Measurements from ENCODE around the gene MEX3A.

The MEX3A gene

DNA sequence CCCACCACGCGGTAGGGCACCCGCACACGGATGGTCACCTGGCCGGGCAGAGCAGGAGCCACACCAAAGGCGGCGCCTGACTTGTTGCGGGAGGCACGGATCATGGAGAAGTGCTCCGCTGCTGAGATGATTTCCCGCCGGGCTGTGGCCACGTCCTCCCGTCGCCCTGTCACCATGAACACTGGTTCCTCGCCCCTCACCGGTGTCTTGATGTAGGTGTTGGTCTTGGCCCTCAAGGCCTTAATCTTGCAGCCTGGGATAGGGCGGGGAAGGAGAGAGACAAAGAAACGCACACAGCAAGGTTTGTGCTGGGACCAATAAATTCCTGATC is 4.9 kb downstream of the MEX3A start:
- Histone ChIP-seq H3K4me3 (ENCODE audit: low read length, poor library complexity, severe bottlenecking) (no peak overlapping the region), H3K9me2 (replicated peaks; ENCODE audit: low read depth, low read length) (no peaks in the 10 kb centered on the region), H3K4me1 (ENCODE audit: insufficient read depth, low read length, poor library complexity, severe bottlenecking) (peaks cover 38% of the 10 kb centered on the region), H3F3A (ENCODE audit: low read depth) (peaks cover 3% of the 10 kb centered on the region), H3K9me3 (ENCODE audit: insufficient read depth, low read depth, low read length) (no peaks in the 10 kb centered on the region), H3K9ac (ENCODE audit: low read depth, low read length, poor library complexity, severe bottlenecking) (no peak overlapping the region), H3K79me2 (ENCODE audit: insufficient read depth, low read length) (peaks cover 58% of the 10 kb centered on the region), H4K20me1 (ENCODE audit: insufficient read depth, low read length, poor library complexity, severe bottlenecking) (peaks cover 48% of the 10 kb centered on the region), H3K36me3 (ENCODE audit: insufficient read depth, low read length) (peaks cover 18% of the 10 kb centered on the region; the same call in 1 of the 2 replicates), H3K4me2 (ENCODE audit: low read depth, low read length, poor library complexity, severe bottlenecking) (peak overlapping the region; percentile 99), H3K27me3 (ENCODE audit: insufficient read depth, low read length, poor library complexity, severe bottlenecking) (no peaks in the 10 kb centered on the region), H2AFZ (ENCODE audit: low read length) (no peak overlapping the region)
- TF ChIP-seq EZH2phosphoT487 (IDR thresholded peaks at IDR 0.05; ENCODE audit: borderline replicate concordance), result no peak
- TF ChIP-seq, protein P1, sequence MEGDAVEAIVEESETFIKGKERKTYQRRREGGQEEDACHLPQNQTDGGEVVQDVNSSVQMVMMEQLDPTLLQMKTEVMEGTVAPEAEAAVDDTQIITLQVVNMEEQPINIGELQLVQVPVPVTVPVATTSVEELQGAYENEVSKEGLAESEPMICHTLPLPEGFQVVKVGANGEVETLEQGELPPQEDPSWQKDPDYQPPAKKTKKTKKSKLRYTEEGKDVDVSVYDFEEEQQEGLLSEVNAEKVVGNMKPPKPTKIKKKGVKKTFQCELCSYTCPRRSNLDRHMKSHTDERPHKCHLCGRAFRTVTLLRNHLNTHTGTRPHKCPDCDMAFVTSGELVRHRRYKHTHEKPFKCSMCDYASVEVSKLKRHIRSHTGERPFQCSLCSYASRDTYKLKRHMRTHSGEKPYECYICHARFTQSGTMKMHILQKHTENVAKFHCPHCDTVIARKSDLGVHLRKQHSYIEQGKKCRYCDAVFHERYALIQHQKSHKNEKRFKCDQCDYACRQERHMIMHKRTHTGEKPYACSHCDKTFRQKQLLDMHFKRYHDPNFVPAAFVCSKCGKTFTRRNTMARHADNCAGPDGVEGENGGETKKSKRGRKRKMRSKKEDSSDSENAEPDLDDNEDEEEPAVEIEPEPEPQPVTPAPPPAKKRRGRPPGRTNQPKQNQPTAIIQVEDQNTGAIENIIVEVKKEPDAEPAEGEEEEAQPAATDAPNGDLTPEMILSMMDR (conservative IDR thresholded peaks at IDR 0.05; ENCODE audit: low read length), result no peak

DNA sequence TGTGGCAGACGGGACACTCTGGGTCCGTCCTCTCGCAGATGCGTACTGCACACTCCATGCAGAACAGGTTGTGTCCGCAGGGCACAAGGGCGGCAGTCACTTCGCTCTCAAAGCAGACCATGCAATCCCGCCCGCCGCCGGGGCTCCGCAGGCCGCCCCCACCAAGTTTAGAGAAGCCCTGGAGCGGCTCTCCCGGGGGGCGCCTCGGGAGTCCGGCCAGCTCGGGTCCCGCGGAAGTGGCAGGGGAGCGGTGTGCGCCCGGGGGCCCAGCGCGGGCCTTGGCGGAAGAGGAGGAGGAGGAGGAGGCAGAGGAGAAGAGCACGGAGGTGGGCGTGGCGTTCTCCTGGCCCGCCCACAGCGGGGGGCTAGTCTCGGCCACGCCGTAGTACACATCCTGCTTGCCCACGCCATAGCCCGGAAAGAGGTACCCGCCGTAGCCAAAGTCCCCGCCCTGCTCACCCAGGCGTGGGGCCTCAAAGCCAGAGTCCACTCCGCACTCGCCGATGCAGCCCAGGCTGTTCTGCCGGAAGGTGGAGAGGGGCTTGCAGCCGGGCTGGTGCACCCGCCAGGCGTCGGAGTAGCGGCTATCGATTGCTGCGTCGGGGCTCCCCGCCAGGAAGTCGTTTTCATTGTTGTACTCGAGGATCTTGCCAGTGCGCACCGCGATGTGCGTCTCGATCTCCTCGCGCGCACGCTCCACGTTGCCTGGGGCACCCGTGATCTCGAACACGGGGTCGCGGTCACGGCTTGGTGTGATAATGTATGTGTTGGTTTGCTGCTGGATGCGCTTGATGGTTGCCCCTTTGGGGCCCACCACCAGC is 5.4 kb downstream of the MEX3A start:
- Histone ChIP-seq H3F3A (ENCODE audit: low read depth) (peaks cover 3% of the 10 kb centered on the region), H3K4me1 (ENCODE audit: insufficient read depth, low read length, poor library complexity, severe bottlenecking) (peaks cover 38% of the 10 kb centered on the region), H3K9me2 (replicated peaks; ENCODE audit: low read depth, low read length) (no peaks in the 10 kb centered on the region), H2AFZ (ENCODE audit: low read length) (no peak overlapping the region), H3K9ac (ENCODE audit: low read depth, low read length, poor library complexity, severe bottlenecking) (no peak overlapping the region), H3K27me3 (ENCODE audit: insufficient read depth, low read length, poor library complexity, severe bottlenecking) (no peaks in the 10 kb centered on the region), H3K9me3 (ENCODE audit: insufficient read depth, low read depth, low read length) (no peaks in the 10 kb centered on the region), H3K79me2 (ENCODE audit: insufficient read depth, low read length) (peaks cover 54% of the 10 kb centered on the region), H3K4me2 (ENCODE audit: low read depth, low read length, poor library complexity, severe bottlenecking) (no peak overlapping the region), H3K4me3 (ENCODE audit: low read length, poor library complexity, severe bottlenecking) (no peak overlapping the region), H3K36me3 (ENCODE audit: insufficient read depth, low read length) (peaks cover 18% of the 10 kb centered on the region; the same call in 1 of the 2 replicates), H4K20me1 (ENCODE audit: insufficient read depth, low read length, poor library complexity, severe bottlenecking) (peaks cover 48% of the 10 kb centered on the region)
- TF ChIP-seq, protein P1 (conservative IDR thresholded peaks at IDR 0.05; ENCODE audit: low read length), result no peak
- no peak for TF ChIP-seq EZH2phosphoT487 (IDR thresholded peaks at IDR 0.05; ENCODE audit: borderline replicate concordance)

DNA sequence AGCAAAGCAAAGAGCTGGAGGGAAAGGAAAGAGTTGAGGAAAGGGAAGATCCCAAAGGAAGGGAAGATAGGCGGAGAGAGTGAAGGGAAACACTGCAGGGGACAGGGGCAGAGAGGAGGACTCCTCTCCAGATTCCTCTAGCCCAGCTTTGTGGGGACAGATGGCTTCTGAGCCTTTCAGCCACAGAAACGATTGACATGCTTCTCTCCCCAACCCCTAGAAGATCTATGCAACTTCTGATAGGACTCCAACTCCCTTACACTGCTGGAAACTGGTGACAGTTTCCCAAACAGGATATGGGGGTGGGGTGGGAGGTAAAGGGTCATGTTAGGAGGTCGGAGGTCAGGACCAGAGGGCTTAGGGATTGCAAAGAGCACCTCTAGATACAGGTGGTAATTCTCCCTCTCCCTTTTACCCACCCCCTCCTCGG is 6.5 kb downstream of the MEX3A start:
- H3K9ac ChIP-seq (ENCODE audit: low read depth, low read length, poor library complexity, severe bottlenecking), result peak overlapping the region; percentile 11
- H3K36me3 ChIP-seq (ENCODE audit: insufficient read depth, low read length), result peaks cover 18% of the 10 kb centered on the region; the same call in 1 of the 2 replicates
- peaks cover 44% of the 10 kb centered on the region for H3K79me2 ChIP-seq (ENCODE audit: insufficient read depth, low read length)
- peaks cover 3% of the 10 kb centered on the region for H3F3A ChIP-seq (ENCODE audit: low read depth)
- no peaks in the 10 kb centered on the region for H3K9me3 ChIP-seq (ENCODE audit: insufficient read depth, low read depth, low read length)
- peaks cover 33% of the 10 kb centered on the region for H3K4me1 ChIP-seq (ENCODE audit: insufficient read depth, low read length, poor library complexity, severe bottlenecking)
- H3K9me2 ChIP-seq (replicated peaks; ENCODE audit: low read depth, low read length), result no peaks in the 10 kb centered on the region
- H3K4me2 ChIP-seq (ENCODE audit: low read depth, low read length, poor library complexity, severe bottlenecking), result peak overlapping the region; percentile 17
- H3K4me3 ChIP-seq (ENCODE audit: low read length, poor library complexity, severe bottlenecking), result no peak overlapping the region
- H2AFZ ChIP-seq (ENCODE audit: low read length), result no peak overlapping the region
- TF ChIP-seq EZH2phosphoT487 (IDR thresholded peaks at IDR 0.05; ENCODE audit: borderline replicate concordance), result no peak
- TF ChIP-seq, protein P1 (conservative IDR thresholded peaks at IDR 0.05; ENCODE audit: low read length), result no peak
- no peaks in the 10 kb centered on the region for H3K27me3 ChIP-seq (ENCODE audit: insufficient read depth, low read length, poor library complexity, severe bottlenecking)
- peaks cover 42% of the 10 kb centered on the region for H4K20me1 ChIP-seq (ENCODE audit: insufficient read depth, low read length, poor library complexity, severe bottlenecking)
